Measurements from ENCODE around the gene NDUFB11.

The NDUFB11 gene

GRCh38 chrX:47144626-47145394, at the start of gene NDUFB11, which contains the start of gene RBM10:
Gene NDUFB11 (minus strand): TSS chrX:47144702. CDS start chrX:47144679, 23 bp downstream.
Gene RBM10 (plus strand): TSS chrX:47145221. CDS start chrX:47147482, 2,261 bp downstream.
- peak within 1 kb of the TSS; percentile 93 for H3K27ac ChIP-seq
- peak; percentile 63 for TF ChIP-seq CTCF (conservative IDR thresholded peaks at IDR 0.05; ENCODE audit: low read depth)
- ChIA-PET CTCF (interaction anchor here (0.6 kb wide), 1 partner anchor 10 kb away, joined by 3 read pairs; no protein-coding TSS in a partner anchor), POLR2A (ENCODE audit: low non-redundant PET) (interaction anchor here (0.6 to 1.2 kb wide), 3 partner anchors 16 to 46 kb away, joined by 3 to 4 read pairs (median 4); no protein-coding TSS in a partner anchor)
- DNase-seq (ENCODE audit: low spot score): peak; percentile 91

- TF ChIP-seq CTCF (conservative IDR thresholded peaks at IDR 0.05; ENCODE audit: low read depth): peak; percentile 63
- CTCF ChIA-PET: no interaction called here
- peak; percentile 80 for DNase-seq (ENCODE audit: low spot score)
- POLR2A ChIA-PET (ENCODE audit: low non-redundant PET): no interaction called here
- peak within 1 kb of the TSS; percentile 83 for H3K27ac ChIP-seq
Observed at GRCh38 chrX:47193475-47194193, 49.1 kb upstream of the NDUFB11 start, which contains the start of gene UBA1. Gene UBA1 (plus strand): TSS chrX:47193829. CDS start chrX:47198803, 4,974 bp downstream.

GRCh38 chrX:47191806-47192401, 47.4 kb upstream of the NDUFB11 start:
- CTCF ChIA-PET: interaction anchor here (1.1 kb wide), 1 partner anchor 331 kb away, joined by 4 read pairs; no protein-coding TSS in a partner anchor
- DNase-seq (ENCODE audit: low spot score): no peak
- TF ChIP-seq CTCF (conservative IDR thresholded peaks at IDR 0.05; ENCODE audit: low read depth): no peak
- H3K27ac ChIP-seq: peak overlapping the region; percentile 87
- POLR2A ChIA-PET (ENCODE audit: low non-redundant PET): interaction anchor here (1.1 kb wide), 1 partner anchor 48 kb away, joined by 4 read pairs; the partner anchor contains the start of gene NDUFB11

- CTCF ChIA-PET: no interaction called here
- TF ChIP-seq CTCF (conservative IDR thresholded peaks at IDR 0.05; ENCODE audit: low read depth): no peak
- DNase-seq (ENCODE audit: low spot score): peak; percentile 45
- peak overlapping the region; percentile 87 for H3K27ac ChIP-seq
- POLR2A ChIA-PET (ENCODE audit: low non-redundant PET): interaction anchor here (1.1 kb wide), 1 partner anchor 47 kb away, joined by 4 read pairs; the partner anchor contains the start of gene NDUFB11
Observed at GRCh38 chrX:47191331-47191730, 46.8 kb upstream of the NDUFB11 start.

- H3K27ac ChIP-seq: peak overlapping the region; percentile 87
- no peak for TF ChIP-seq CTCF (conservative IDR thresholded peaks at IDR 0.05; ENCODE audit: low read depth)
- POLR2A ChIA-PET (ENCODE audit: low non-redundant PET): interaction anchor here (1.1 kb wide), 1 partner anchor 46 kb away, joined by 4 read pairs; the partner anchor contains the start of gene NDUFB11
- CTCF ChIA-PET: no interaction called here
- peak; percentile 88 for DNase-seq (ENCODE audit: low spot score)
Observed at GRCh38 chrX:47190445-47191269, 46.2 kb upstream of the NDUFB11 start.
